GM19351 (cell line): ENCODE data around the gene HMGN2.
A peak's percentile ranks its signal among the peaks of the same experiment; 100 is the strongest.
"Not testable (repeated sequence)": the region's sequence is repeated elsewhere in the genome, so short reads cannot be mapped to it uniquely, and the experiment has no call there.

Experiments
- ATAC-seq: cut with Tn5 transposase; IDR thresholded peaks from one replicate; pipeline ENCODE4 v1.9.1; 2021; ENCODE audit warnings: mild to moderate bottlenecking, moderate library complexity; ENCODE audit not compliant: unreplicated experiment

Gene HMGN2

GRCh38 chr1:26476958-26477357 lies 4.7 kb downstream of the HMGN2 start:
- ATAC-seq: no peak

- no peak for ATAC-seq
Measured at GRCh38 chr1:26477446-26478152, 5.4 kb downstream of the HMGN2 start.

GRCh38 chr1:26478159-26478558 lies 5.9 kb downstream of the HMGN2 start:
- ATAC-seq: no peak

GRCh38 chr1:26478988-26479387 lies 6.7 kb downstream of the HMGN2 start:
- ATAC-seq: no peak

GRCh38 chr1:26482921-26483320 lies 10.7 kb downstream of the HMGN2 start:
- ATAC-seq: no peak

GRCh38 chr1:26483980-26484379 lies 11.7 kb downstream of the HMGN2 start:
- no peak for ATAC-seq

- no peak for ATAC-seq
Measured at GRCh38 chr1:26490155-26490554, 17.9 kb downstream of the HMGN2 start.

GRCh38 chr1:26493267-26493666 lies 21.0 kb downstream of the HMGN2 start:
- ATAC-seq: no peak

- no peak for ATAC-seq
Measured at GRCh38 chr1:26493938-26494337, 21.7 kb downstream of the HMGN2 start.

- ATAC-seq: no peak
Measured at GRCh38 chr1:26496861-26497260, 24.6 kb downstream of the HMGN2 start.

- ATAC-seq: no peak
Measured at GRCh38 chr1:26498894-26499293, 26.7 kb downstream of the HMGN2 start.

GRCh38 chr1:26500488-26501175 lies 28.4 kb downstream of the HMGN2 start:
- peak; percentile 56 for ATAC-seq

- ATAC-seq: not testable (repeated sequence)
Measured at GRCh38 chr1:26510711-26511110, 38.5 kb downstream of the HMGN2 start.

- ATAC-seq: not testable (repeated sequence)
Measured at GRCh38 chr1:26515836-26516235, 43.6 kb downstream of the HMGN2 start.

- no peak for ATAC-seq
Measured at GRCh38 chr1:26516987-26517765, 44.9 kb downstream of the HMGN2 start.

GRCh38 chr1:26517766-26518049 lies 45.5 kb downstream of the HMGN2 start:
- ATAC-seq: no peak

GRCh38 chr1:26518355-26518754 lies 46.1 kb downstream of the HMGN2 start:
- ATAC-seq: no peak

GRCh38 chr1:26520339-26520738 lies 48.1 kb downstream of the HMGN2 start:
- ATAC-seq: no peak

- ATAC-seq: no peak
Measured at GRCh38 chr1:26521669-26522030, 49.4 kb downstream of the HMGN2 start.

GRCh38 chr1:26522073-26522472 lies 49.8 kb downstream of the HMGN2 start:
- ATAC-seq: no peak

- ATAC-seq: no peak
Measured at GRCh38 chr1:26524181-26524580, 51.9 kb downstream of the HMGN2 start.
